ENCODE results near the gene IL4.
A peak's percentile ranks its signal among the peaks of the same experiment; 100 is the strongest.

DNA sequence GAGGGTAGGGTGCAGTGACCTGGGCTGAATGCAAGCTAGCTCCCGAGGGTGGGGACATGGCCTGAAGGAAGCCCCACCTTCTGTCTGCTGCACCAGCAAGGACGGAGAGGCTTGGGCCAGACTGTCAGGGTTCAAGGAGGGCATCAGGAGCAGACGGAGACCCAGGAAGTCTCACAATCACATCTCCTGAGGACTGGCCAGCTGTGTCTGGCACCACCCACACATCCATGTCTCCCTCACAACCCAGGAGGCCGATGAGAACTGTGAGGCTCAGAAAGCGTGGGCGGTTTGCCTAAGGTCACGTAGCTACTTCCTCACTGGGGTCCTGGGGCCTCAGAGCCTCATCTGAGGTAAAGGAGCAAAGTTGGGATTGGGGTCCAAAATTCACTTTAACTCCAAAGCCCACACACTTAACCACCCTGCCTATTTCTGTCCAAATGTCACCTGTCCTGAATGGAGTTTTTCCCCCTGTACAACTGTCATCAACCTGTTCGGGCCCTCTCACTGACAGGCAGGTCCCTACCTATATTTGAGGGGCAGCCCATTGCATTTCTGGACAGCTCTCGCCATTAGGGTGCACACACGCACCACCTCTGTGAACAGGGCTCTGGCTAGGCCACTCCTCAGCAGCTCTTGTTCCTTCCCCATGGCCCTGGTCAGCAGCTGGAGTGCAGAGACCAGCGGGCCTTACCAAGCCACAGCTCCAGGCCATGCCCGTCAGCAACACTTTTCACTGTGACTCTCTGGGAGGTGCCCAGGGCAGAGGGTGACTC, 12.4 kb upstream of the IL4 start:
- TF ChIP-seq, protein P1, sequence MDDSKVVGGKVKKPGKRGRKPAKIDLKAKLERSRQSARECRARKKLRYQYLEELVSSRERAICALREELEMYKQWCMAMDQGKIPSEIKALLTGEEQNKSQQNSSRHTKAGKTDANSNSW (CRISPR knock-in tag; IDR thresholded peaks at IDR 0.05; ENCODE audit: borderline replicate concordance): no peak
- TF ChIP-seq ZNF263 (CRISPR knock-in tag; IDR thresholded peaks at IDR 0.05) (no peak), ZNF333 (CRISPR knock-in tag; IDR thresholded peaks at IDR 0.05; ENCODE audit: borderline replicate concordance) (no peak), SIN3A (IDR thresholded peaks at IDR 0.05; ENCODE audit: borderline replicate concordance, low read depth, low read length) (no peak), TRIM24 (CRISPR knock-in tag; IDR thresholded peaks at IDR 0.05) (no peak)
- TF ChIP-seq, protein P2, sequence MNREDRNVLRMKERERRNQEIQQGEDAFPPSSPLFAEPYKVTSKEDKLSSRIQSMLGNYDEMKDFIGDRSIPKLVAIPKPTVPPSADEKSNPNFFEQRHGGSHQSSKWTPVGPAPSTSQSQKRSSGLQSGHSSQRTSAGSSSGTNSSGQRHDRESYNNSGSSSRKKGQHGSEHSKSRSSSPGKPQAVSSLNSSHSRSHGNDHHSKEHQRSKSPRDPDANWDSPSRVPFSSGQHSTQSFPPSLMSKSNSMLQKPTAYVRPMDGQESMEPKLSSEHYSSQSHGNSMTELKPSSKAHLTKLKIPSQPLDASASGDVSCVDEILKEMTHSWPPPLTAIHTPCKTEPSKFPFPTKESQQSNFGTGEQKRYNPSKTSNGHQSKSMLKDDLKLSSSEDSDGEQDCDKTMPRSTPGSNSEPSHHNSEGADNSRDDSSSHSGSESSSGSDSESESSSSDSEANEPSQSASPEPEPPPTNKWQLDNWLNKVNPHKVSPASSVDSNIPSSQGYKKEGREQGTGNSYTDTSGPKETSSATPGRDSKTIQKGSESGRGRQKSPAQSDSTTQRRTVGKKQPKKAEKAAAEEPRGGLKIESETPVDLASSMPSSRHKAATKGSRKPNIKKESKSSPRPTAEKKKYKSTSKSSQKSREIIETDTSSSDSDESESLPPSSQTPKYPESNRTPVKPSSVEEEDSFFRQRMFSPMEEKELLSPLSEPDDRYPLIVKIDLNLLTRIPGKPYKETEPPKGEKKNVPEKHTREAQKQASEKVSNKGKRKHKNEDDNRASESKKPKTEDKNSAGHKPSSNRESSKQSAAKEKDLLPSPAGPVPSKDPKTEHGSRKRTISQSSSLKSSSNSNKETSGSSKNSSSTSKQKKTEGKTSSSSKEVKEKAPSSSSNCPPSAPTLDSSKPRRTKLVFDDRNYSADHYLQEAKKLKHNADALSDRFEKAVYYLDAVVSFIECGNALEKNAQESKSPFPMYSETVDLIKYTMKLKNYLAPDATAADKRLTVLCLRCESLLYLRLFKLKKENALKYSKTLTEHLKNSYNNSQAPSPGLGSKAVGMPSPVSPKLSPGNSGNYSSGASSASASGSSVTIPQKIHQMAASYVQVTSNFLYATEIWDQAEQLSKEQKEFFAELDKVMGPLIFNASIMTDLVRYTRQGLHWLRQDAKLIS (CRISPR knock-in tag; IDR thresholded peaks at IDR 0.05): no peak
- TF ChIP-seq, protein P3, sequence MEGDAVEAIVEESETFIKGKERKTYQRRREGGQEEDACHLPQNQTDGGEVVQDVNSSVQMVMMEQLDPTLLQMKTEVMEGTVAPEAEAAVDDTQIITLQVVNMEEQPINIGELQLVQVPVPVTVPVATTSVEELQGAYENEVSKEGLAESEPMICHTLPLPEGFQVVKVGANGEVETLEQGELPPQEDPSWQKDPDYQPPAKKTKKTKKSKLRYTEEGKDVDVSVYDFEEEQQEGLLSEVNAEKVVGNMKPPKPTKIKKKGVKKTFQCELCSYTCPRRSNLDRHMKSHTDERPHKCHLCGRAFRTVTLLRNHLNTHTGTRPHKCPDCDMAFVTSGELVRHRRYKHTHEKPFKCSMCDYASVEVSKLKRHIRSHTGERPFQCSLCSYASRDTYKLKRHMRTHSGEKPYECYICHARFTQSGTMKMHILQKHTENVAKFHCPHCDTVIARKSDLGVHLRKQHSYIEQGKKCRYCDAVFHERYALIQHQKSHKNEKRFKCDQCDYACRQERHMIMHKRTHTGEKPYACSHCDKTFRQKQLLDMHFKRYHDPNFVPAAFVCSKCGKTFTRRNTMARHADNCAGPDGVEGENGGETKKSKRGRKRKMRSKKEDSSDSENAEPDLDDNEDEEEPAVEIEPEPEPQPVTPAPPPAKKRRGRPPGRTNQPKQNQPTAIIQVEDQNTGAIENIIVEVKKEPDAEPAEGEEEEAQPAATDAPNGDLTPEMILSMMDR (CRISPR knock-in tag; IDR thresholded peaks at IDR 0.05): peak; percentile 66

All from HepG2 (cell line).